Measurements from ENCODE around the gene R3HDM2.

The R3HDM2 gene

DNA sequence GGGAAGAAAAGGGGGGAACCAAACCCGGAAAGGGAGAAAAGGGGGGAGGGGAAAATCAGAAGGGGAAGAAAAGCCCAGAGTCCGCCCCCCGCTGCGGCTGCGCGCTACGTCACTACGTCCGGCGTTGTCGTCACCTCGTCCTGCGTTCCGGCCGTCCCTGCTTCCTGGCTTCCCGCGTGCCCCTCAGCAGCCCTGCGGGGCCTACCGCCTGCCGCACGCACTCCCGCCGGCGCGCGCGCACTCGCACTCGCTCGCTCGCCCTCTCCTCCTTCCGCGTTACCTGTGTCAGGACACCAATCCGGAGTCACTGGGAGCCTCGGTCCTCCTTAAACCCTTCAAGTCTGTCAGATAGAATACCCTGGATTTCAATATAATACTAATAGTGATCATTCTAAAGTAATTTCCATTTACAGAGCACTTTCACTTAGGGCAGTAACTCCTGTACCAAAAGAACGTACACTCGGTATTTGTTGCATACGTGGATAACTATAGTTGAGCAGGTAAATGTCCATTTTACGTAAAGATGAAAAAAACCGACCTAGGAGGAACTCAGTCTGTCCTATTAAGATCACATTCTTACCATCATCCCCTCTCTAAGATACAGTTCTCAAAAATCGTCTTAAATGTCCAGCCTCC is at the start of gene R3HDM2:
TSS of gene R3HDM2 (minus strand) at position 113 of the 636 bp plus-strand sequence. CDS start 120,615 bp downstream, outside the sequence.
- DNase-seq (ENCODE audit: low spot score) = peak; percentile 99

GRCh38 chr12:57479376-57480115 is 48.7 kb upstream of the R3HDM2 start, which contains the start of gene ARHGAP9:
ARHGAP9 (minus strand) TSS chr12:57479866; CDS start chr12:57479406, 460 bp downstream.
- no peak for DNase-seq (ENCODE audit: low spot score)

- DNase-seq (ENCODE audit: low spot score) = no peak
These were observed 48.2 kb upstream of the R3HDM2 start for GRCh38 chr12:57479043-57479375.

DNA sequence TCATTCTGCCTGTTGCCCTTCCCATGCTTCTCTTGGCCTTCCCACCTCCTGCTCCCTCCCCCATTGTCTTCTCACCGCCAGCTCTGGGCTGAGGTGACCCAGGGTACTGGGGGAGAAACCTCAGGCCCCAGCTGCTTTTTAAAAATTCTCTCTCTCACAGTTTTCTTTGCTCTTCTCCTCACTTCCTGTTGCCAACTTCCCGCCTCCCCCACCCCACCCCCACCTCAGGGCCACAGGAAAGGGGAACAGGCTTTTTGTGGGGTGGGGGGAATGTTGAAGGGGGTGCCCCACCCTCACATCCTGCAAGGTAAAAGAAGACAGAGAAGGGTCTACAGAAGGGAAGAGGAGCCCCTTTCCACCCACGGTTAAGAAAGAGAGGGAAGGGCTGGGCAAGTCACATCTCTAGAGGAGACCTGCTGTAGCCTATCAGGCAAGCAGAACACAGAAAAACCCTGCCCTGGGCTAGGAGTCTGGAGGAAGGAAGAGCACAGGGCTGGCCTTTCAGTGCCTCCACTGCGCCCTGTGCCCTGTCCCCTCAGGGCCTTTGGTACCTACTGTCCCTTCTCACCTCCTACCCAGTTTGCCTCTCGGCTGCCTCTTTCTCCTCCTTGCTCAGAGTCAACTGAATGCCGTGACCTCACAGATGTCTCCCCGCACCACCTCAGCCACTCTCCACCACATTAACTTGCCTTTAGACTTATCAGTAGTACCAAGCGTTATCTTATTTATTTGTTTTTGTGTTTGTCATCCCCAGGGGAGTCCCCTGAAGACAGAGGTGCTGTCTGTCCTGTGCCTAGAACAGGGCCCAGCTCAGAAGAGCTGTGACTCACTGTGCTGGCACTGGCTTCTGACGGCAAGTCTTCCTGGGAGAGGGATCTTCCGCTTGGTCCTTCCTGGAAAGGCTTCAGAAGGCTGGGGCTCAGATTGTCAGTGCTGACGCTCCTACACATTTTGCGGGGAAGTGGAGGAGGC is 47.2 kb upstream of the R3HDM2 start:
- DNase-seq (ENCODE audit: low spot score) = no peak

GRCh38 chr12:57476993-57477709 is 46.3 kb upstream of the R3HDM2 start:
- no peak for DNase-seq (ENCODE audit: low spot score)

DNA sequence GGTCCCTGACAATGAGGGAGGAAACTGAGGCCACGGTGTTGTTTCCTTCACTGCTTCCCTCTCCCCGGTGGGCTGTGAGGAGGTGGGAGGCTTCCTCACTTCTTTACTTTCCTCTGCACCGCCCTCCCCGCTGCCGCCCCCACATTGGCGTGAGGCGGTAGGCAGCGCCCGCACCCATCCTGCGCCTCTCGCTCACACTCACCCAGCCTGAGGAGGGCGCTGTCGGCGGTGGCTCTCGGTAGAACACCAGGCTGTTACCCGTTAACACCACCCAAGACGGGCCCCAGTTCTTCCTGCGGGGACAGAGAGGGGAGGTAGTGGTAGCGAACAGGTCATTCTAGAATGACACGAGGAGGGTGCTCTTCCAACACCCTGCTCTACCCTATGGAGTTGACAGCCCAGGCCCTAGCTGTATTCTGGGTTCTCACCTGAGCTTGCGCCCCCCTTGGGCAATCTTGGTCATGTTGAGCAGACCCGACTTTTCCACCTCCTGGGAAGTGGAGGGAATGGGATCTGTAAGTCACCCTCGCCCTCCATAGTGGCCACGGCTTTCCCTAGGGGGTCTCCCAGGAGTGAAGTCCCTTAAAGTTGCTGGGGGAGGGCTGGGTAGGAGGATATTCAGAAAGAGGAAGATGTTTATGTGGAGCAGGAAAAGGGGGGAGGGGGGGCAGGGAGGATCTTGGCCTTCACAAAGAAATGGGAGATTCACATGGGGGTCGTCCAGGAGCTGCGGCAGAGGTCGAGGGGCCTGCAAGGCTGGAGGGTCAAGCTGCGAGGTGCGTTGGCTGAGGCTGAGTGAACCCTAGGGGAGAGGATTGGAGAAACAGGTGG is 45.5 kb upstream of the R3HDM2 start:
- peak; percentile 72 for DNase-seq (ENCODE audit: low spot score)

GRCh38 chr12:57475271-57476161 is 44.7 kb upstream of the R3HDM2 start:
- DNase-seq (ENCODE audit: low spot score) = peak; percentile 72

DNA sequence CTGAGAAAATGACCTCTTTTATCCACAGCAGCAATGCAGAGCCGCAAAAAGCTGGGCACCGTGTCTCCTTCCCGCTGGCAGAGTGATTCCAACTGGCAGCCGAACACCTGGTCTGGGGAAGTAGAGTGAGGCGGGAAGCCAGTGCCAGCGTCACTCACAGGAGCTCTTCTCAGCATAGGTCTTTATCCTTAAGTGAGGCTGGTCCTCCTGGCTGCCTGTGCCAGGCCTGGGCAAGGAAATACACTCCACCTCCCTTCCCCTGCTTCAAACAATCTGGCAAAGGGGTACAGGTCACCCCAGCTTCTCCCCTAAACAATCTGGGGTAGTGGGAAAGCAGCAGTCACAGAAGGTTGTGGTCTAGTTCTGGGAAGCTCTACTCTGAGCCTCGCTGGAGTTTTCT is 44.0 kb upstream of the R3HDM2 start:
- DNase-seq (ENCODE audit: low spot score) = no peak

DNA sequence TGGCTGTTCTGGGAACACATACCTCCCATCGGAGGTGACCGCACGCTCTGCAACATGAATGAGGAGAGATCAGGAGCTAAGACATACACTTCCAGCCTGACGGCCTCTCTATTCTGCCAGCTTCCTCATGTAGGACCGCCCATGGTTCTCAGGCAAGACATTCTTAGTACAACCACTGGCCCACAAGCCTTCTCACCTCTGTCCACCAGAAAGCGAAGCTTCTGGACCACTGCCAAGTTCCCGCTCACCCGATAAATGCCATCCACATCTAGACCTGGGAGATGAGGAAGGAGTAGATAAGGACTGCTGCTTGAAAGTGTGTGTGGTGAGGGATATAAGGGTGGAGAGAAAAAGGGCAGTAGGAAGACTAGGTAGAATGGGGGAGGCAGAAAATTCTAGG is 43.6 kb upstream of the R3HDM2 start:
- DNase-seq (ENCODE audit: low spot score) = no peak

DNA sequence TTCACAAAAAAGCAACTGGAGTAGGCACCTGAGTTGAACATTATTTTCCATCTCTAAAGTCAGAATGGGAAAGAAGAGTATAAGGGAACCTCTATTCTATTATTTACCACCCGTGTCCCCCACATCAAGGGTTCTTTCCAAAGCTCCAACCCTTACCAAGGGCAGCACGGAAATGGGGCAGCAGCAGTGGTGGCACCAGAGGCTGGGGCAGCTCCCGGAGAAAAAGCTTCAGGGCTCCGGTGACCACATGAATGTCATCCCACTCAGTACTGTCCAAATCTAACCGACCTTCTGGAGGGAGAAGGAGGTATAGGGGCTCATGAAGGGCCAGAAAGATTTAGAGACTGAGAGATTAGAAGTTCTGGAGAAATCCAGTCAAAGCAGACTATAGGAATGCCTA is 43.0 kb upstream of the R3HDM2 start:
- no peak for DNase-seq (ENCODE audit: low spot score)

- DNase-seq (ENCODE audit: low spot score) = no peak
These were observed 42.5 kb upstream of the R3HDM2 start for GRCh38 chr12:57473392-57473791.

DNA sequence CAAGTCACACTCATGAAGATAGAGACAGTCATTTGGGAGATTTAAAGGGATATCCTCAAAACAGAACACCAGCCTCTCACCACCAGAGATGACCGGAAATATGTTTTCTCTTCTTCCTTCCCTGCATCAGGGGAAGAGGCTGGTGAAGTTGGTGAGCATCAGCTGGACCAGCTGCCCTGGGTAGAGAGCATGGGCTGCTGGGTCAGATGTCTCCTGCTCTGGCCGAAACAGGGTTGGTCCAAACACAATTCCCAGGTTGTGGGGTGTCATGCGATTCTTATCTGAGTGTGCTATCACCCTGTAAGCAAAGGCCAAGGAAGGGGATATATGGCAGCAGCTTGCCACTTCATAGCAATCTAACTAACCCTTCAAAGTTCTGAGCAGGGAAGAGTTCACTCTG is 41.5 kb upstream of the R3HDM2 start:
- no peak for DNase-seq (ENCODE audit: low spot score)

DNA sequence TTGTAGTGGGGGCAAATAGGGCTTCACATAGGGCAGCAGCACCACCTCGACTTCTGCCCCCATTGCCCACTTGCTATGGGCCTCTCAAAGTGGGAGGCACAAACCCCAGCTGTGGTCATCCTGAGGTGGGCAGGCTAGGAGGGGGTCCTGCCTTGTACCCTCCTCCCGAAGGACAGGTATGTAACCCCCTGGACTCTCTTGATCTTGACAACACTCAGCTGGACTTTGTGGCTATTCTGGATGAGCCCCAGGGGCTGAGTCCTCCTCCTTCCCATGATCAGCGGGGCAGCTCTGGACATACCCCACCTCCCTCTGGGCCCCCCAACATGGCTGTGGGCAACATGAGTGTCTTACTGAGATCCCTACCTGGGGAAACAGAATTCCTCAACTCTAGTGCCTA is 40.8 kb upstream of the R3HDM2 start:
- no peak for DNase-seq (ENCODE audit: low spot score)

GRCh38 chr12:57470970-57471656 is 40.3 kb upstream of the R3HDM2 start:
- no peak for DNase-seq (ENCODE audit: low spot score)

- no peak for DNase-seq (ENCODE audit: low spot score)
These were observed 39.6 kb upstream of the R3HDM2 start for GRCh38 chr12:57470286-57470969.

GRCh38 chr12:57469296-57470164 is 38.7 kb upstream of the R3HDM2 start:
- DNase-seq (ENCODE audit: low spot score) = no peak

- DNase-seq (ENCODE audit: low spot score) = no peak
These were observed 37.1 kb upstream of the R3HDM2 start for GRCh38 chr12:57467915-57468314.
